ENCODE data around the gene LIPG. TPM values are rescaled to one million over a fixed set of nuclear protein-coding genes. Genes with fewer than 3 reads are reported as not detected.

The LIPG gene
- polyA plus RNA-seq, 2 of the 4 experiments (the other 2 are of a cell fraction): 0.36 to 0.65 TPM

GRCh38 chr18:49590608-49591007, 28.8 kb downstream of the LIPG start (continued):
- TF ChIP-seq SMC3 (IDR thresholded peaks at IDR 0.05) (no peak), TFCP2L1 (CRISPR knock-in tag; IDR thresholded peaks at IDR 0.05) (no peak), HDAC2 (IDR thresholded peaks at IDR 0.05) (no peak), HEYL (CRISPR knock-in tag; IDR thresholded peaks at IDR 0.05) (no peak), CTCF (IDR thresholded peaks at IDR 0.05) (no peak), RCOR1 (IDR thresholded peaks at IDR 0.05; ENCODE audit: low read depth, low read length) (no peak)

- FAIRE-seq: no peak
- ChIA-PET POLR2A (no interaction called here), CTCF (no interaction called here)
- H3K4me1 ChIP-seq: no peaks in the 10 kb centered on the region
- H3K9me3 ChIP-seq: no peaks in the 10 kb centered on the region
- no peak overlapping the region for H3K4me3 ChIP-seq
- DNase-seq (ENCODE audit: low read depth in 1 of 2, low spot score in 1 of 2): no peak
- TF ChIP-seq E2F6 (IDR thresholded peaks at IDR 0.05; ENCODE audit: borderline replicate concordance, low read depth) (no peak), CHD2 (IDR thresholded peaks at IDR 0.05; ENCODE audit: low read length, partially characterized antibody) (no peak), NPAS2 (CRISPR knock-in tag; IDR thresholded peaks at IDR 0.05; ENCODE audit: borderline replicate concordance) (no peak), FOSL2 (IDR thresholded peaks at IDR 0.05) (no peak), FOSL2 (CRISPR knock-in tag; IDR thresholded peaks at IDR 0.05) (no peak), ELK1 (IDR thresholded peaks at IDR 0.05; ENCODE audit: low read depth, low read length) (no peak), ESRRA (IDR thresholded peaks at IDR 0.05; ENCODE audit: borderline replicate concordance, low read length) (no peak)
- 0 out of 3 replicates have a peak overlapping the region, but pooled peaks have one; percentile 28 for H3K4me2 ChIP-seq
- ATAC-seq: no peak
- no peak overlapping the region for H3K27ac ChIP-seq
- WGBS (ENCODE audit: missing lambda C conversion rate): 53% methylated on average over 3 of the region's 3 CpGs
Observed at GRCh38 chr18:49591271-49591670, 29.4 kb downstream of the LIPG start.

- no peak overlapping the region for H3K4me3 ChIP-seq
- H3K4me1 ChIP-seq: no peaks in the 10 kb centered on the region
- no peak for ATAC-seq
- no peak overlapping the region for H3K27ac ChIP-seq
- 7% methylated on average over 4 of the region's 4 CpGs for WGBS (ENCODE audit: missing lambda C conversion rate)
- H3K9me3 ChIP-seq: no peaks in the 10 kb centered on the region
- FAIRE-seq: no peak
- H3K4me2 ChIP-seq: peak overlapping the region; percentile 28; the same call in 1 of the 3 replicates
- TF ChIP-seq FOSL2 (IDR thresholded peaks at IDR 0.05) (no peak), FOSL2 (CRISPR knock-in tag; IDR thresholded peaks at IDR 0.05) (no peak), RFX5 (IDR thresholded peaks at IDR 0.05) (no peak), HOXA7 (CRISPR knock-in tag; IDR thresholded peaks at IDR 0.05) (no peak), NR3C1 (IDR thresholded peaks at IDR 0.05) (no peak), FOSB (CRISPR knock-in tag; IDR thresholded peaks at IDR 0.05) (no peak), EHMT2 (IDR thresholded peaks at IDR 0.05; ENCODE audit: low read depth) (no peak), POLR2AphosphoS2 (conservative IDR thresholded peaks at IDR 0.05; ENCODE audit: low read length) (no peak), PBX3 (IDR thresholded peaks at IDR 0.05) (no peak)
- no peak for DNase-seq (ENCODE audit: low read depth in 1 of 2, low spot score in 1 of 2)
- POLR2A ChIA-PET: no interaction called here
- CTCF ChIA-PET: no interaction called here
Observed at GRCh38 chr18:49591775-49592174, 29.9 kb downstream of the LIPG start.

Data from A549 (cell line).